CD4-positive, alpha-beta memory T cell (primary cell): ENCODE measurements around the gene REC114. TPM values are rescaled to one million over a fixed set of nuclear protein-coding genes. Genes with fewer than 3 reads are reported as not detected.
"Not testable (repeated sequence)": the region's sequence is repeated elsewhere in the genome, so short reads cannot be mapped to it uniquely, and the experiment has no call there.

Experiments used
- CTCF ChIA-PET: fragments of 350-600 bp; sonication (Branson Sonifier 250); formaldehyde crosslinking; loops from one replicate; lab custom pipeline; 2021; ENCODE audit warnings: inconsistent platforms; ENCODE audit not compliant: partially characterized antibody; lab: Charles Lee
- POLR2A ChIA-PET: fragments of 350-600 bp; sonication (Branson Sonifier 250); formaldehyde crosslinking; loops from one replicate; lab custom pipeline; 2021; ENCODE audit not compliant: partially characterized antibody; lab: Charles Lee
- DNase-seq, 5 donors: peaks; one replicate each; pipeline versions ENCODE4 v3.0.0 to v3.0.0-alpha.2; 2020 to 2022; ENCODE audit warnings: mixed read lengths in 1 of 5
- H3K27ac ChIP-seq: one replicate; pipeline ENCODE4 v1.7.0; 2013; ENCODE audit warnings: low read depth, low read length
- H3K27me3 ChIP-seq: 2 replicates; pipeline ENCODE4 v1.7.0; 2013; ENCODE audit warnings: mild to moderate bottlenecking, low read length, moderate library complexity; ENCODE audit not compliant: insufficient read depth
- H3K36me3 ChIP-seq: 2 replicates; pipeline ENCODE4 v1.7.0; 2013; ENCODE audit warnings: mild to moderate bottlenecking, low read length, moderate library complexity; ENCODE audit not compliant: insufficient read depth
- H3K4me1 ChIP-seq: 2 replicates; pipeline ENCODE4 v1.7.0; 2013; ENCODE audit warnings: mild to moderate bottlenecking, low read length, moderate library complexity; ENCODE audit not compliant: insufficient read depth
- H3K4me3 ChIP-seq, 2 donors: one replicate each; pipeline ENCODE4 v1.7.0; 2013; ENCODE audit warnings: low read length in 2 of 2, mild to moderate bottlenecking in 1 of 2
- H3K9me3 ChIP-seq, 2 donors: one replicate each; pipeline ENCODE4 v1.7.0; 2013; ENCODE audit warnings: low read length in 2 of 2, control low read depth in 1 of 2; ENCODE audit not compliant: control insufficient read depth in 1 of 2
- H3K27ac Mint-ChIP-seq, 7 donors: one replicate each; pipeline ENCODE4 v1.8.0; 2020 to 2021; ENCODE audit warnings: mixed read lengths in 7 of 7, mild to moderate bottlenecking in 6 of 7, inconsistent platforms in 3 of 7, moderate library complexity in 3 of 7
- H3K27me3 Mint-ChIP-seq, 2 donors: one replicate each; pipeline ENCODE4 v1.8.0; 2020 to 2021; ENCODE audit warnings: mixed read lengths in 2 of 2
- H3K36me3 Mint-ChIP-seq, 2 donors: one replicate each; pipeline ENCODE4 v1.8.0; 2020 to 2021; ENCODE audit warnings: mixed read lengths in 2 of 2, inconsistent platforms in 1 of 2, mild to moderate bottlenecking in 1 of 2
- H3K4me1 Mint-ChIP-seq, 4 donors: one replicate each; pipeline ENCODE4 v1.8.0; 2020 to 2021; ENCODE audit warnings: mixed read lengths in 4 of 4, mild to moderate bottlenecking in 1 of 4
- H3K4me3 Mint-ChIP-seq, 8 donors: one replicate each; pipeline ENCODE4 v1.8.0; 2020 to 2021; ENCODE audit warnings: mixed read lengths in 8 of 8, mild to moderate bottlenecking in 7 of 8, moderate library complexity in 6 of 8, inconsistent platforms in 3 of 8
- H3K9me3 Mint-ChIP-seq, 8 donors: one replicate each; pipeline ENCODE4 v1.8.0; 2020 to 2021; ENCODE audit warnings: mixed read lengths in 8 of 8, mild to moderate bottlenecking in 5 of 8, inconsistent platforms in 3 of 8, moderate library complexity in 1 of 8
- intact Hi-C: fragments of 100-400 bp; cut with micrococcal nuclease; formaldehyde crosslinking; loops from one replicate; pipeline ENCODE4 v1.15.1; 2023
- polyA plus RNA-seq, 2 donors: library from polyadenylated mRNA; unstranded; fragments of 300-500 nt; fragmentation: Illumina TruSeq; gene quantifications; one replicate each; pipeline ENCODE4 v1.2.3, GENCODE V29; 2021
- total RNA-seq, 2 experiments: library from RNA; stranded (reverse); gene quantifications; one replicate each; pipeline ENCODE4 v1.2.3, GENCODE V29; 2021

Gene REC114
- total and polyA plus RNA-seq, 4 experiments from 2014 or later, result not detected

GRCh38 chr15:73571346-73571745, 128.4 kb downstream of the REC114 start:
- H3K27me3 ChIP-seq, result no peaks in the 10 kb centered on the region
- H3K9me3 ChIP-seq, result no peaks in the 10 kb centered on the region
- H3K27me3 Mint-ChIP-seq, result no peaks in the 10 kb centered on the region
- intact Hi-C loops, result no loop called here
- ChIA-PET POLR2A (no interaction called here), CTCF (interaction anchor here (0.6 kb wide), 1 partner anchor 852 kb away, joined by 3 read pairs; no protein-coding TSS in a partner anchor)
- peaks cover 44 to 82% of the 10 kb centered on the region in 2 donors for H3K36me3 Mint-ChIP-seq
- H3K27ac Mint-ChIP-seq, result peak overlapping the region in 3 of 7 donors; percentile 11 to 26 (median 20)
- no peak overlapping the region for H3K27ac ChIP-seq
- H3K4me3 ChIP-seq, result no peak overlapping the region
- no peak overlapping the region for H3K4me3 Mint-ChIP-seq
- no peak for DNase-seq
- H3K4me1 ChIP-seq, result no peaks in the 10 kb centered on the region
- H3K36me3 ChIP-seq, result peaks cover 49% of the 10 kb centered on the region
- H3K4me1 Mint-ChIP-seq, result peaks cover 0 to 2% (median 0%) of the 10 kb centered on the region in 4 donors
- H3K9me3 Mint-ChIP-seq, result no peaks in the 10 kb centered on the region

GRCh38 chr15:73572296-73572695, 129.3 kb downstream of the REC114 start:
- Histone ChIP-seq H3K4me1 (no peaks in the 10 kb centered on the region), H3K36me3 (peaks cover 48% of the 10 kb centered on the region), H3K27me3 (no peaks in the 10 kb centered on the region), H3K27ac (no peak overlapping the region), H3K9me3 (no peaks in the 10 kb centered on the region), H3K4me3 (no peak overlapping the region)
- no peak for DNase-seq
- POLR2A ChIA-PET, result no interaction called here
- H3K9me3 Mint-ChIP-seq, result no peaks in the 10 kb centered on the region
- no peaks in the 10 kb centered on the region for H3K27me3 Mint-ChIP-seq
- H3K4me1 Mint-ChIP-seq, result peaks cover 0 to 2% (median 0%) of the 10 kb centered on the region in 4 donors
- no peak overlapping the region for H3K4me3 Mint-ChIP-seq
- intact Hi-C loops, result no loop called here
- CTCF ChIA-PET, result no interaction called here
- H3K36me3 Mint-ChIP-seq, result peaks cover 46 to 76% of the 10 kb centered on the region in 2 donors
- no peak overlapping the region for H3K27ac Mint-ChIP-seq

GRCh38 chr15:73573037-73573436, 130.1 kb downstream of the REC114 start:
- Histone ChIP-seq H3K4me3 (no peak overlapping the region), H3K4me1 (no peaks in the 10 kb centered on the region), H3K9me3 (no peaks in the 10 kb centered on the region), H3K36me3 (peaks cover 40% of the 10 kb centered on the region), H3K27ac (no peak overlapping the region), H3K27me3 (no peaks in the 10 kb centered on the region)
- H3K36me3 Mint-ChIP-seq, result peaks cover 45 to 72% of the 10 kb centered on the region in 2 donors
- CTCF ChIA-PET, result no interaction called here
- POLR2A ChIA-PET, result no interaction called here
- H3K4me1 Mint-ChIP-seq, result peaks cover 0 to 2% (median under 1%) of the 10 kb centered on the region in 4 donors
- DNase-seq, result no peak
- H3K27me3 Mint-ChIP-seq, result no peaks in the 10 kb centered on the region
- no peak overlapping the region for H3K27ac Mint-ChIP-seq
- H3K4me3 Mint-ChIP-seq, result no peak overlapping the region
- no peaks in the 10 kb centered on the region for H3K9me3 Mint-ChIP-seq
- intact Hi-C loops, result no loop called here

GRCh38 chr15:73573572-73573971, 130.6 kb downstream of the REC114 start:
- peaks cover 37% of the 10 kb centered on the region for H3K36me3 ChIP-seq

GRCh38 chr15:73575636-73576247, 132.8 kb downstream of the REC114 start:
- H3K4me3 Mint-ChIP-seq, result no peak overlapping the region
- ChIA-PET POLR2A (no interaction called here), CTCF (no interaction called here)
- intact Hi-C loops, result no loop called here
- H3K27me3 ChIP-seq, result no peaks in the 10 kb centered on the region
- DNase-seq, result no peak
- H3K36me3 Mint-ChIP-seq, result peaks cover 38 to 56% of the 10 kb centered on the region in 2 donors
- peaks cover 0 to 5% (median under 1%) of the 10 kb centered on the region in 4 donors for H3K4me1 Mint-ChIP-seq
- no peaks in the 10 kb centered on the region for H3K9me3 Mint-ChIP-seq
- H3K27ac Mint-ChIP-seq, result peak overlapping the region in 1 of 7 donors; percentile 15
- no peaks in the 10 kb centered on the region for H3K9me3 ChIP-seq
- peaks cover 22% of the 10 kb centered on the region for H3K36me3 ChIP-seq
- no peaks in the 10 kb centered on the region for H3K27me3 Mint-ChIP-seq
- H3K4me1 ChIP-seq, result no peaks in the 10 kb centered on the region
- no peak overlapping the region for H3K27ac ChIP-seq
- H3K4me3 ChIP-seq, result no peak overlapping the region

More at GRCh38 chr15:73573572-73573971, 130.6 kb downstream of the REC114 start:
- intact Hi-C loops, result no loop called here
- H3K27me3 ChIP-seq, result no peaks in the 10 kb centered on the region
- Mint-ChIP-seq H3K36me3 (peaks cover 49 to 71% of the 10 kb centered on the region in 2 donors), H3K9me3 (no peaks in the 10 kb centered on the region), H3K27me3 (no peaks in the 10 kb centered on the region), H3K27ac (peak overlapping the region in 1 of 7 donors; percentile 77), H3K4me3 (no peak overlapping the region), H3K4me1 (peaks cover 0 to 5% (median under 1%) of the 10 kb centered on the region in 4 donors)
- no peak overlapping the region for H3K4me3 ChIP-seq
- POLR2A ChIA-PET, result no interaction called here
- DNase-seq, result no peak
- no peaks in the 10 kb centered on the region for H3K4me1 ChIP-seq
- no peaks in the 10 kb centered on the region for H3K9me3 ChIP-seq
- CTCF ChIA-PET, result no interaction called here
- no peak overlapping the region for H3K27ac ChIP-seq

- POLR2A ChIA-PET, CTCF ChIA-PET, H3K4me1 Mint-ChIP-seq: not testable (repeated sequence)
Observed at GRCh38 chr15:73577593-73577992, 134.6 kb downstream of the REC114 start.

GRCh38 chr15:73578026-73578425, 135.1 kb downstream of the REC114 start:
- Mint-ChIP-seq H3K27me3 (no peaks in the 10 kb centered on the region), H3K27ac (peak overlapping the region in 2 of 7 donors; percentile 59 to 72), H3K4me3 (no peak overlapping the region), H3K36me3 (peaks cover 39 to 61% of the 10 kb centered on the region in 2 donors), H3K9me3 (no peaks in the 10 kb centered on the region), H3K4me1 (peaks cover 0 to 5% (median 2%) of the 10 kb centered on the region in 4 donors)
- H3K4me1 ChIP-seq, result no peaks in the 10 kb centered on the region
- H3K4me3 ChIP-seq, result no peak overlapping the region
- no peaks in the 10 kb centered on the region for H3K27me3 ChIP-seq
- ChIA-PET POLR2A (no interaction called here), CTCF (no interaction called here)
- no peak overlapping the region for H3K27ac ChIP-seq
- intact Hi-C loops, result no loop called here
- peaks cover 16% of the 10 kb centered on the region for H3K36me3 ChIP-seq
- H3K9me3 ChIP-seq, result no peaks in the 10 kb centered on the region
- DNase-seq, result no peak

More at GRCh38 chr15:73577593-73577992, 134.6 kb downstream of the REC114 start:
- H3K9me3 ChIP-seq, H3K4me3 Mint-ChIP-seq, H3K27me3 ChIP-seq, DNase-seq, intact Hi-C loops, H3K4me3 ChIP-seq, H3K9me3 Mint-ChIP-seq, H3K27me3 Mint-ChIP-seq, H3K27ac ChIP-seq, H3K4me1 ChIP-seq: not testable (repeated sequence)
- peak overlapping the region in 1 of 7 donors; percentile 59 for H3K27ac Mint-ChIP-seq
- H3K36me3 ChIP-seq, result peaks cover 18% of the 10 kb centered on the region
- peaks cover 35 to 62% of the 10 kb centered on the region in 2 donors for H3K36me3 Mint-ChIP-seq
